Epithelial cell of proximal tubule (primary cell): ENCODE data around the gene PIGC. TPM values are rescaled to one million over a fixed set of nuclear protein-coding genes. Genes with fewer than 3 reads are reported as not detected.

Experiments
- total RNA-seq: library from RNA; depleted of rRNA; stranded (reverse); fragments of >200 nt; gene quantifications from 2 replicates; pipeline ENCODE4 v1.2.3, GENCODE V29; 2015

The PIGC gene
- total RNA-seq, 1 donor from 2014 or later = 20.9 TPM

Other genes with a start within 250 kb of the PIGC start
- gene C1orf105, start 23.4 kb downstream of the PIGC start, total RNA-seq = not detected in 2 replicates
- gene SUCO, start 89.1 kb upstream of the PIGC start, total RNA-seq = 27.9 and 30.2 TPM in 2 replicates
- gene FASLG, start 215.0 kb upstream of the PIGC start, total RNA-seq = not detected in 2 replicates